HepG2 (cell line): ENCODE data around the gene CITED2. TPM values are rescaled to one million over a fixed set of nuclear protein-coding genes. Genes with fewer than 3 reads are reported as not detected.

Source experiments
- CREB1 ChIP-seq, 2 experiments: fragments of 450-650 bp in 1 of 2; IDR thresholded peaks; 2 replicates each; pipeline ENCODE4 v1.6.1; 2016 to 2017; ENCODE audit warnings: control low read depth in 1 of 2, mild to moderate bottlenecking in 1 of 2, missing compliant biosample characterization in 1 of 2, missing genetic modification characterization in 1 of 2
- GATA4 ChIP-seq: sonication (generic); IDR thresholded peaks from 2 replicates; pipeline ENCODE4 v1.6.1; 2016; ENCODE audit warnings: antibody characterized with exemption, low read depth, borderline replicate concordance
- HES4 ChIP-seq: sonication (generic); formaldehyde crosslinking; IDR thresholded peaks from 2 replicates; pipeline ENCODE4 v1.9.0; 2021; ENCODE audit warnings: mild to moderate bottlenecking, missing genetic modification reagents, borderline replicate concordance
- IKZF1 ChIP-seq: fragments of 450-650 bp; IDR thresholded peaks from 2 replicates; pipeline ENCODE4 v1.7.1; 2016
- JUNB ChIP-seq: sonication (generic); formaldehyde crosslinking; IDR thresholded peaks from 2 replicates; pipeline ENCODE4 v1.8.0; 2022; ENCODE audit warnings: missing genetic modification reagents, mild to moderate bottlenecking, borderline replicate concordance
- NRL ChIP-seq: sonication (generic); formaldehyde crosslinking; IDR thresholded peaks from 2 replicates; pipeline ENCODE4 v1.5.0; 2020; ENCODE audit warnings: missing genetic modification reagents, mild to moderate bottlenecking, moderate library complexity, borderline replicate concordance
- RAD21 ChIP-seq: fragments of 450-650 bp; formaldehyde crosslinking; IDR thresholded peaks from 2 replicates; pipeline ENCODE4 v1.5.0; 2020; ENCODE audit warnings: mild to moderate bottlenecking
- RBM22 ChIP-seq: fragments of 200-400 bp; formaldehyde crosslinking; optimal IDR thresholded peaks from 2 replicates; pipeline ENCODE3; 2017; ENCODE audit warnings: mild to moderate bottlenecking, low read length, moderate library complexity
- SCMH1 ChIP-seq: sonication (generic); formaldehyde crosslinking; IDR thresholded peaks from 2 replicates; pipeline ENCODE4 v1.9.0; 2021; ENCODE audit warnings: missing genetic modification reagents, mild to moderate bottlenecking, borderline replicate concordance
- SMARCC2 ChIP-seq: fragments of 450-650 bp; IDR thresholded peaks from 2 replicates; pipeline ENCODE4 v1.6.1; 2017; ENCODE audit warnings: antibody characterized with exemption, mild to moderate bottlenecking
- TBX2 ChIP-seq: sonication (generic); formaldehyde crosslinking; IDR thresholded peaks from 2 replicates; pipeline ENCODE4 v1.5.0; 2020; ENCODE audit warnings: missing genetic modification reagents, mild to moderate bottlenecking, borderline replicate concordance
- TOE1 ChIP-seq: sonication (generic); formaldehyde crosslinking; IDR thresholded peaks from 2 replicates; pipeline ENCODE4 v1.4.0; 2020; ENCODE audit warnings: mild to moderate bottlenecking, missing genetic modification reagents
- ZNF264 ChIP-seq: sonication (generic); formaldehyde crosslinking; IDR thresholded peaks from 2 replicates; pipeline ENCODE4 v1.4.0; 2020; ENCODE audit warnings: missing genetic modification reagents
- ZSCAN12 ChIP-seq: sonication (generic); formaldehyde crosslinking; IDR thresholded peaks from 2 replicates; pipeline ENCODE4 v1.9.0; 2021; ENCODE audit warnings: mild to moderate bottlenecking, missing genetic modification reagents
- ZSCAN20 ChIP-seq: sonication (generic); formaldehyde crosslinking; IDR thresholded peaks from 2 replicates; pipeline ENCODE4 v1.4.0; 2020; ENCODE audit warnings: missing genetic modification reagents, mild to moderate bottlenecking, borderline replicate concordance
- polyA plus RNA-seq, 8 experiments: library from polyadenylated mRNA; depleted of rRNA in 3 of 8; stranded (reverse) in 7 of 8; unstranded in 1 of 8; fragments of >200 nt; fragmentation: Illumina TruSeq in 4 of 8; extraction: Trizol in 4 of 8; gene quantifications; 2 replicates each; pipeline versions ENCODE4 v1.2.1 to v1.2.3, GENCODE V29; 2011 to 2016; ENCODE audit warnings: low read depth in 4 of 8, missing spikeins in 1 of 8, mixed read lengths in 1 of 8; ENCODE audit not compliant: insufficient read depth in 1 of 8
- total RNA-seq, 5 experiments: library from RNA; depleted of rRNA; stranded (reverse); fragments of >200 nt; fragmentation: Illumina TruSeq; extraction: Trizol; gene quantifications; 2 replicates each; pipeline ENCODE4 v1.2.3, GENCODE V29; 2016; ENCODE audit warnings: low read depth in 1 of 5
- TF ChIP-seq, protein P1 (sequence below): sonication (generic); formaldehyde crosslinking; IDR thresholded peaks from 2 replicates; pipeline ENCODE4 v1.5.0; 2020; ENCODE audit warnings: mild to moderate bottlenecking, missing genetic modification reagents, moderate library complexity
- TF ChIP-seq, protein P2 (sequence below): sonication (generic); formaldehyde crosslinking; IDR thresholded peaks from 2 replicates; pipeline ENCODE4 v1.4.0; 2020; ENCODE audit warnings: mild to moderate bottlenecking, low read depth, missing genetic modification reagents
- TF ChIP-seq, protein P3 (sequence below): IDR thresholded peaks from 2 replicates; pipeline ENCODE4 v1.6.1; 2012; ENCODE audit warnings: low read depth, low read length, improper control_type of control experiment
- TF ChIP-seq, protein P4 (sequence below): sonication (generic); formaldehyde crosslinking; IDR thresholded peaks from 2 replicates; pipeline ENCODE4 v1.5.0; 2020; ENCODE audit warnings: mild to moderate bottlenecking, missing genetic modification reagents
- TF ChIP-seq, protein P5 (sequence below): sonication (generic); formaldehyde crosslinking; IDR thresholded peaks from 2 replicates; pipeline ENCODE4 v1.8.0; 2022; ENCODE audit warnings: mild to moderate bottlenecking, missing genetic modification reagents, moderate library complexity

The CITED2 gene
- total and polyA plus RNA-seq, 2 of the 13 experiments (the other 11 are each of a cell fraction or from before 2014, with no cell fraction given), result 17.6 to 57.2 TPM

DNA sequence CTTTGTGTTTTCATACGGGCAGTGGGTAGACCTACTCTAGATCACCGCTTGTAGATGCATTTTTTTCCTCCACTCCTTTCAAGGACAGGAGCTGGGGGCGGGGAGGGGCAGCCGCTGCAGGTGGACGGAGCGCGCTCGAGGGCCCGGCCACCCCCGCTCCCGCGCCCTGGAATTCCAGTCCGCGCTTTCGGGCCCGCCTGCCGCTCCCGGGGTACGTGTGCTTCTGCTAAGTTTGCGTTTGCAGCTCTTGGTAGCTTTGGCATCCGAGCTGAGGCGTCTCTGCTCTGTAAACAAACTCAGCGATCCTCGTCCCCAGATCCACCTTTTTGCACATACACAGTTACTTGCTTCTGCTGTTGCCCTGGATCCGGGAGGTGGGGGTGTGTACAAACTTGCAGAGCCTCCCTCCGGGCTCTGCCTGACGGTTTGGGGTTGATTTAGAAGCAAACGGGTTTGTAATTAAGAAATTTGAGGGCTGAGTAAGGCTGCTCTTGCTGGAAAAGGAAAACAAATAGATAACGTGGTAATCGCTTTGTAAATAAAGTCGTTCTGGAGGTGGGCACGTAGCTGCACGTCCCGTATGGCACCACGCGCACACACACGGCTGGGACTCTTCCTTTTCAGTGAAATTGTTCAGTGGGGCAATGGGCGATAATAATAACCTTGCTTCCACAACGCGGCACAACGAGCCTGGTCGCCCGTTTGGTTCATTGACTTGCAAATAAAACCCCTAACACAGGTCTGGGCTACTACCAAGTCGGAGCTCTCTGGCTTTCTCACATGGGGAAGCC is 973 bp upstream of the CITED2 start (continued):
- TF ChIP-seq, protein P1, sequence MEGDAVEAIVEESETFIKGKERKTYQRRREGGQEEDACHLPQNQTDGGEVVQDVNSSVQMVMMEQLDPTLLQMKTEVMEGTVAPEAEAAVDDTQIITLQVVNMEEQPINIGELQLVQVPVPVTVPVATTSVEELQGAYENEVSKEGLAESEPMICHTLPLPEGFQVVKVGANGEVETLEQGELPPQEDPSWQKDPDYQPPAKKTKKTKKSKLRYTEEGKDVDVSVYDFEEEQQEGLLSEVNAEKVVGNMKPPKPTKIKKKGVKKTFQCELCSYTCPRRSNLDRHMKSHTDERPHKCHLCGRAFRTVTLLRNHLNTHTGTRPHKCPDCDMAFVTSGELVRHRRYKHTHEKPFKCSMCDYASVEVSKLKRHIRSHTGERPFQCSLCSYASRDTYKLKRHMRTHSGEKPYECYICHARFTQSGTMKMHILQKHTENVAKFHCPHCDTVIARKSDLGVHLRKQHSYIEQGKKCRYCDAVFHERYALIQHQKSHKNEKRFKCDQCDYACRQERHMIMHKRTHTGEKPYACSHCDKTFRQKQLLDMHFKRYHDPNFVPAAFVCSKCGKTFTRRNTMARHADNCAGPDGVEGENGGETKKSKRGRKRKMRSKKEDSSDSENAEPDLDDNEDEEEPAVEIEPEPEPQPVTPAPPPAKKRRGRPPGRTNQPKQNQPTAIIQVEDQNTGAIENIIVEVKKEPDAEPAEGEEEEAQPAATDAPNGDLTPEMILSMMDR (CRISPR knock-in tag), result peak; percentile 53
- TF ChIP-seq CREB1 (IDR thresholded peaks at IDR 0.05) (0 out of 2 replicates have a peak, but pooled peaks have one; percentile 47), CREB1 (CRISPR knock-in tag; IDR thresholded peaks at IDR 0.05) (peak; percentile 81), TBX2 (peak; percentile 92), ZSCAN20 (CRISPR knock-in tag) (0 out of 2 replicates have a peak, but pooled peaks have one; percentile 62), NRL (no peak; the same call in 1 of the 2 replicates), RAD21 (CRISPR knock-in tag) (peak; percentile 54; the same call in 1 of the 2 replicates), JUNB (CRISPR knock-in tag) (no peak), IKZF1 (no peak), SCMH1 (CRISPR knock-in tag) (no peak), GATA4 (peak; percentile 58; the same call in 1 of the 2 replicates), ZSCAN12 (CRISPR knock-in tag) (no peak), RBM22 (no peak), ZNF264 (CRISPR knock-in tag) (peak; percentile 17; the same call in 1 of the 2 replicates), SMARCC2 (no peak), HES4 (CRISPR knock-in tag) (no peak), TOE1 (CRISPR knock-in tag) (peak; percentile 84; the same call in 1 of the 2 replicates)
- TF ChIP-seq, protein P2, sequence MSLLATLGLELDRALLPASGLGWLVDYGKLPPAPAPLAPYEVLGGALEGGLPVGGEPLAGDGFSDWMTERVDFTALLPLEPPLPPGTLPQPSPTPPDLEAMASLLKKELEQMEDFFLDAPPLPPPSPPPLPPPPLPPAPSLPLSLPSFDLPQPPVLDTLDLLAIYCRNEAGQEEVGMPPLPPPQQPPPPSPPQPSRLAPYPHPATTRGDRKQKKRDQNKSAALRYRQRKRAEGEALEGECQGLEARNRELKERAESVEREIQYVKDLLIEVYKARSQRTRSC, result peak; percentile 58
- TF ChIP-seq, protein P3, sequence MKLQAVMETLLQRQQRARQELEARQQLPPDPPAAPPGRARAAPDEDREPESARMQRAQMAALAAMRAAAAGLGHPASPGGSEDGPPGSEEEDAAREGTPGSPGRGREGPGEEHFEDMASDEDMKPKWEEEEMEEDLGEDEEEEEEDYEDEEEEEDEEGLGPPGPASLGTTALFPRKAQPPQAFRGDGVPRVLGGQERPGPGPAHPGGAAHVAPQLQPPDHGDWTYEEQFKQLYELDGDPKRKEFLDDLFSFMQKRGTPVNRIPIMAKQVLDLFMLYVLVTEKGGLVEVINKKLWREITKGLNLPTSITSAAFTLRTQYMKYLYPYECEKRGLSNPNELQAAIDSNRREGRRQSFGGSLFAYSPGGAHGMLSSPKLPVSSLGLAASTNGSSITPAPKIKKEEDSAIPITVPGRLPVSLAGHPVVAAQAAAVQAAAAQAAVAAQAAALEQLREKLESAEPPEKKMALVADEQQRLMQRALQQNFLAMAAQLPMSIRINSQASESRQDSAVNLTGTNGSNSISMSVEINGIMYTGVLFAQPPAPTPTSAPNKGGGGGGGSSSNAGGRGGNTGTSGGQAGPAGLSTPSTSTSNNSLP, result peak; percentile 45; the same call in 1 of the 2 replicates
- TF ChIP-seq, protein P4, sequence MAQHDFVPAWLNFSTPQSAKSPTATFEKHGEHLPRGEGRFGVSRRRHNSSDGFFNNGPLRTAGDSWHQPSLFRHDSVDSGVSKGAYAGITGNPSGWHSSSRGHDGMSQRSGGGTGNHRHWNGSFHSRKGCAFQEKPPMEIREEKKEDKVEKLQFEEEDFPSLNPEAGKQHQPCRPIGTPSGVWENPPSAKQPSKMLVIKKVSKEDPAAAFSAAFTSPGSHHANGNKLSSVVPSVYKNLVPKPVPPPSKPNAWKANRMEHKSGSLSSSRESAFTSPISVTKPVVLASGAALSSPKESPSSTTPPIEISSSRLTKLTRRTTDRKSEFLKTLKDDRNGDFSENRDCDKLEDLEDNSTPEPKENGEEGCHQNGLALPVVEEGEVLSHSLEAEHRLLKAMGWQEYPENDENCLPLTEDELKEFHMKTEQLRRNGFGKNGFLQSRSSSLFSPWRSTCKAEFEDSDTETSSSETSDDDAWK (CRISPR knock-in tag), result no peak
- TF ChIP-seq, protein P5, sequence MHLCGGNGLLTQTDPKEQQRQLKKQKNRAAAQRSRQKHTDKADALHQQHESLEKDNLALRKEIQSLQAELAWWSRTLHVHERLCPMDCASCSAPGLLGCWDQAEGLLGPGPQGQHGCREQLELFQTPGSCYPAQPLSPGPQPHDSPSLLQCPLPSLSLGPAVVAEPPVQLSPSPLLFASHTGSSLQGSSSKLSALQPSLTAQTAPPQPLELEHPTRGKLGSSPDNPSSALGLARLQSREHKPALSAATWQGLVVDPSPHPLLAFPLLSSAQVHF (CRISPR knock-in tag), result no peak
